ENCODE data around the gene SIMC1.

Gene SIMC1

GRCh38 chr5:176317534-176318374, 79.5 kb downstream of the SIMC1 start:
- no peak for DNase-seq

GRCh38 chr5:176319827-176320554, 81.8 kb downstream of the SIMC1 start:
- DNase-seq: no peak

- no peak for DNase-seq
Measured at GRCh38 chr5:176320577-176320976, 82.4 kb downstream of the SIMC1 start.

- no peak for DNase-seq
Measured at GRCh38 chr5:176334031-176334770, 96.0 kb downstream of the SIMC1 start.

- no peak for DNase-seq
Measured at GRCh38 chr5:176337913-176338312, 99.7 kb downstream of the SIMC1 start.

DNA sequence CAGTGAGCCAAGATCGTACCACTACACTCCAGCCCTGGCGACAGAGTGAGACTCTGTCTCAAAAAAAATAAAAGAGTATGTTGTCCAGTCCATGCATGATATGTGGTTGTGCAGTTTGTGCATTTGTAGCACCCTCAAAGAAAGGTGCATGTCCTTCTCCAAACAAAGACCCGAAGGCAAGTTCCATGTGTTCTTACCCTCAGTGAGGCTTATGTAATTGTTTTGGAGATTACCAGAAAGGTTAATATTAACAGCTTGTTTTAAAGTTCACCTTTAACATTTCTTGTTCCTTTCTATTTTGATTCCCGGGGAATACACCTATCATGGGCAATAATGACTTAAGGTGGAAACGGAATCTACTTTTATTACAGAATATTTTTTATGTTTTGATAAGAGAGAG, 101.1 kb downstream of the SIMC1 start:
- no peak for DNase-seq

- no peak for DNase-seq
Measured at GRCh38 chr5:176341325-176342157, 103.3 kb downstream of the SIMC1 start.

GRCh38 chr5:176342158-176342483, 103.9 kb downstream of the SIMC1 start:
- no peak for DNase-seq

DNA sequence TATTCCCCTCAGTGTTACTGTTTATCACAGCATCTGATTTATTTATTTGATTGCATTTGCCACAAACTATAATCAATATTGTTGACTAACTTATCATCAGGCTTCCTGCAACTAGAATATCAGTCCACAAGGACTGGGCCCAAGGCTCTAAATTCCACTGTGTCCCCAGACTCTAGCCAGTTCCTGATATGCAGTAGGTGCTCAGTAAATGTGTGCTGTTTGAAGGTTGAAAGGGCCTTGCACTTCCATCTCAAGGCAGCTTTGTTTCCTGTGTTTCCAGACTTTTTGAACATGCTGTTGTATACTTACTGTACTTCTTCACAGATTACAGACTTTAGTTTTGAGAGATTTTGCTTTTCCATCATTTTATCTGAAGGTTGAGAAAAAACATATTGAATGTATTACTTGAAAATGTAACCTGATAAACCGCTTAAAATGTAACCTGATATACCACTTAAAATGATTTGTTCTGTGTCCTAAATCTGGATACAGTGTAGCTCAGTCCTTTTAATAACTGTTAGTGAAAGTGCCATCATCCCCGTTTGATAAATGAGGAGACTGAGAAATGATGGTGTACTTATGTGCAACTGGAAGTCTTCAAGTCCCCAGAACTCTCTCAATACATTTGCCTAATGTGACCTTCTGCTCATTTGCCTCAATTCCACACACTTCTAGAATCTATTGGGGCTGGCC, 104.7 kb downstream of the SIMC1 start:
- DNase-seq: no peak

DNA sequence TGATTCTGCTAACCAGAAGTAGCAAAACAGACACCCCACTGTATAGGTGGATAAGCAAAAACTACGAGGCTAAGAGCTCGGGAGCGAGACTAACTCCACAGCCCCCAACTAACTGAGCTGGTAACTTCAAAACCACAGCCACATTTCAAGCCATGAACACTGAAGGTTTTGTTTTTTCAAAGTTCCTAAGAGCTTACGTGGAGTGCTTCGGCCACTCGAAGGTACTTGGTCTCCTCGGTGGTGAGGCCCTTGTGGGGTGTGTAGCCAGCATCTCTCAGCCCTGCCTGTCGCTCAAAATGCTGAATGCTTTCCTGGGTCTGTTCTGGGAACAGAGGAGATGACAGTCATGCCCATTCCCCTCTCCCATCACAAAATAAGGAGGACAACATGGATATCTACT, 112.2 kb downstream of the SIMC1 start:
- DNase-seq: no peak

GRCh38 chr5:176352116-176352878, 114.1 kb downstream of the SIMC1 start:
- DNase-seq: no peak

GRCh38 chr5:176353533-176353932, 115.3 kb downstream of the SIMC1 start:
- DNase-seq: no peak

DNA sequence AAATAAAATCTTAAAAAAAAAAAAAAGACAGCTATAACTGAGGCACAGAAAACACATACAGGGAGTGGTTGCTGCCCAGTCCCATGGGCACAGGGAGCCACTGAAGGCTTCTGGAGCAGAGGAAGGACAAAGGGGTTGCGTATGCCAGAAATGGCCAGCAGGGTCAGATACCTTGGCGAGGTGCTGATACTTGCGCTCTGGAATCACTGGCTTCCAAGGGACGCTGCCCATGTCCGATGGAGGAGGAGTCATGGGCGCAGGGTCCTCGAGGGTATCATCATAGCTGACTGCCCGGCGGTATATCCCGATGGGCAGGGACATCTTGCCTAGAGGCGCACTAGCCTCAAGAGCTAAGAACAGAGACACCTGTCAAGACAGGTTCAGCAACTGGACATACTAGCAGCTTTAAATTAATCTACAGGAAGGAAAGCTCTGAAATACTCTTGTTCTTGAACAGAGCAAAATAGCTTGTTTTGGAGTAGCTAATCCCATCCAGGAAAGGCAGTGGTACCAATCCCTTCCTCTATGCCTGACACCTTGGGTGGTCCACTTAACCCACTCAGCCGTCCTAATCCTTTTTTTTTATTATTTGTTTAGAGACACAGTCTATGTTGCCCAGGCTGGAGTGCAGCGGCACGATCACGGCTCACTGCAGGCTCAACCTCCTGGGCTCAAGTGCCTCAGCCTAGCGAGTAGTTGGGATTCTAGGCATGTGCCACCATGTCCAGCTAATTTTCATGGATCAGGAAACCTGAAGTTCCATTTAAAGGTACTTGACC, 117.4 kb downstream of the SIMC1 start:
- DNase-seq: no peak

DNA sequence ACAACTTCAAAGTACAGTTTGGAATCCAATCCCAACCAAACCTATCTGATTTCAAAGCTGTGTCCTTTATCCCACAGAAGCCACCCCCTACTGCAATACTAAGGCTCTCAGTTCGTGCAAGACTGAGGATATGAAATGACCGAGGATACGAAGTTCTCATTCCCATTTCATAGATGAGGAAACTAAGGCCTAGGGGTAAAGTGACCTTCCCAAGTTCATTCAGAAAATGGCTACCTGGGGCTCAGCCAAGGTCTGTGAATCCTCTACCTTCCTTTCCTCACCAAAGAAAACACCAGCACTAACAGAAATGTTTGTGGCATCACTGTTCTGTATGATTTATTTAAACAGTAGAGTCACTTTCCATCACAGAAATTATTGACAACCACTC, 117.9 kb downstream of the SIMC1 start:
- no peak for DNase-seq

DNA sequence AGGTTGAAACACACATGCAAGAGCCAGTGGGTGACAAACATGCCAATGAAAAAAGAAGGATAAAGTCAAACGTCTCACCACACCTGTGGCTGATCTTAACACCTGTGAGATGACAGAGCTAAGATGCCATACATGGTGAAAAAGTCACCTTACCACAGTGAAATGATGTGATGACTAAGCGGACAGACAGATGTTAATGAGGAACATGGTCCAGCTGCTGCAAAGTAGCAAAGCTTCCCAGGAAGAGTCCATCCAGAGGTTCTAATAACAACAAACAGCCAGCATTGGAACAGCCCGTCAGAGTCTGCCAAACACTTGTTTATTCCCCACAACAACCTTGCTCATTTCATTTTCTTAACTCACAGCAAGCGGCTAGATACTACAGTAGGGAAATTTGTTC, 121.4 kb downstream of the SIMC1 start:
- no peak for DNase-seq

GRCh38 chr5:176360894-176361436, 122.7 kb downstream of the SIMC1 start:
- no peak for DNase-seq

GRCh38 chr5:176361437-176362232, 123.4 kb downstream of the SIMC1 start, which contains the start of gene KIAA1191:
Gene KIAA1191 (minus strand): TSS chr5:176361764. CDS start chr5:176359508, 2,256 bp downstream.
- peak; percentile 91 to 92 for DNase-seq

DNA sequence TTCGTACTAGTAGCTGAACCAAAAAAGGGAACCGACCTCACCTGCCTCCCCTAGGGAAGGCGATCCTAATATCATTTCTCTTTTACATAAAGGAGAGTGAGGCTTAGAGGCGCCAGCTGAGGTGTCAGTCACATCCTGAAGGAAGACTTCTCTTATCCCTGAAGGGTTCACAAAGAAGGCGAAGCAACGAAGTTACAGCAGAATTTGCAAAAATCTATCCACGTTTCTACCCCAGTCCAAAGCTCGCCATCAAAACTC, 123.9 kb downstream of the SIMC1 start:
- DNase-seq: no peak

- DNase-seq: no peak
Measured at GRCh38 chr5:176364765-176365350, 126.6 kb downstream of the SIMC1 start.
